ENCODE data around the gene CD22.

The CD22 gene

GRCh38 chr19:35396240-35396885 is 67.4 kb downstream of the CD22 start:
- TF ChIP-seq MYC (IDR thresholded peaks at IDR 0.05; ENCODE audit: low read depth, low read length) (no peak), MAX (IDR thresholded peaks at IDR 0.05; ENCODE audit: low read depth, low read length) (no peak), POLR2A (IDR thresholded peaks at IDR 0.05; ENCODE audit: extremely low read depth, insufficient read length) (no peak)
- TF ChIP-seq, protein P1, sequence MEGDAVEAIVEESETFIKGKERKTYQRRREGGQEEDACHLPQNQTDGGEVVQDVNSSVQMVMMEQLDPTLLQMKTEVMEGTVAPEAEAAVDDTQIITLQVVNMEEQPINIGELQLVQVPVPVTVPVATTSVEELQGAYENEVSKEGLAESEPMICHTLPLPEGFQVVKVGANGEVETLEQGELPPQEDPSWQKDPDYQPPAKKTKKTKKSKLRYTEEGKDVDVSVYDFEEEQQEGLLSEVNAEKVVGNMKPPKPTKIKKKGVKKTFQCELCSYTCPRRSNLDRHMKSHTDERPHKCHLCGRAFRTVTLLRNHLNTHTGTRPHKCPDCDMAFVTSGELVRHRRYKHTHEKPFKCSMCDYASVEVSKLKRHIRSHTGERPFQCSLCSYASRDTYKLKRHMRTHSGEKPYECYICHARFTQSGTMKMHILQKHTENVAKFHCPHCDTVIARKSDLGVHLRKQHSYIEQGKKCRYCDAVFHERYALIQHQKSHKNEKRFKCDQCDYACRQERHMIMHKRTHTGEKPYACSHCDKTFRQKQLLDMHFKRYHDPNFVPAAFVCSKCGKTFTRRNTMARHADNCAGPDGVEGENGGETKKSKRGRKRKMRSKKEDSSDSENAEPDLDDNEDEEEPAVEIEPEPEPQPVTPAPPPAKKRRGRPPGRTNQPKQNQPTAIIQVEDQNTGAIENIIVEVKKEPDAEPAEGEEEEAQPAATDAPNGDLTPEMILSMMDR (IDR thresholded peaks at IDR 0.05; ENCODE audit: low read depth, low read length): no peak

More at GRCh38 chr19:35396240-35396885, 67.4 kb downstream of the CD22 start:
- no peak for DNase-seq (ENCODE audit: low read depth)
- no peak overlapping the region for H3K4me3 ChIP-seq (ENCODE audit: low read depth, low read length)
